Fibroblast of skin of back (primary cell): ENCODE measurements around the gene PDE6D.
"Not testable (repeated sequence)": the region's sequence is repeated elsewhere in the genome, so short reads cannot be mapped to it uniquely, and the experiment has no call there.

ENCODE experiments used
- DNase-seq: peaks from one replicate; pipeline ENCODE4 v3.0.0-alpha.2; 2013

PDE6D gene

GRCh38 chr2:231718799-231719198 lies 62.3 kb downstream of the PDE6D start:
- DNase-seq: no peak

GRCh38 chr2:231717281-231718171 lies 63.6 kb downstream of the PDE6D start:
- peak; percentile 68 for DNase-seq

GRCh38 chr2:231716666-231717280 lies 64.3 kb downstream of the PDE6D start:
- DNase-seq: peak; percentile 83

- peak; percentile 65 for DNase-seq
Measured at GRCh38 chr2:231715988-231716616, 65.0 kb downstream of the PDE6D start.

GRCh38 chr2:231715499-231715837 lies 65.6 kb downstream of the PDE6D start:
- no peak for DNase-seq

- DNase-seq: peak; percentile 54
Measured at GRCh38 chr2:231714639-231715498, 66.2 kb downstream of the PDE6D start.

- peak; percentile 86 for DNase-seq
Measured at GRCh38 chr2:231713730-231714638, 67.1 kb downstream of the PDE6D start.

GRCh38 chr2:231713406-231713729 lies 67.7 kb downstream of the PDE6D start:
- DNase-seq: not testable (repeated sequence)

GRCh38 chr2:231712451-231713021 lies 68.5 kb downstream of the PDE6D start:
- not testable (repeated sequence) for DNase-seq

GRCh38 chr2:231711677-231712450 lies 69.2 kb downstream of the PDE6D start:
- DNase-seq: no peak

GRCh38 chr2:231710799-231711676 lies 70.0 kb downstream of the PDE6D start:
- DNase-seq: peak; percentile 33

- peak; percentile 84 for DNase-seq
Measured at GRCh38 chr2:231709981-231710798, 70.9 kb downstream of the PDE6D start.

GRCh38 chr2:231709636-231709980 lies 71.5 kb downstream of the PDE6D start:
- DNase-seq: peak; percentile 27

GRCh38 chr2:231708773-231709635 lies 72.1 kb downstream of the PDE6D start:
- DNase-seq: peak; percentile 31

- peak; percentile 99 for DNase-seq
Measured at GRCh38 chr2:231707927-231708772, 72.9 kb downstream of the PDE6D start, which contains the start of gene PTMA. PTMA (plus strand) TSS chr2:231708525; CDS start chr2:231708707, 182 bp downstream.

- DNase-seq: peak; percentile 54
Measured at GRCh38 chr2:231707625-231707926, 73.5 kb downstream of the PDE6D start.
